Esophagus muscularis mucosa (tissue), 4 donors: Measurements from ENCODE around the gene MAGI3.

Source experiments
- EP300 ChIP-seq: sonication (generic); formaldehyde crosslinking; IDR thresholded peaks from one replicate; pipeline ENCODE4 v1.6.1; 2017; ENCODE audit warnings: antibody characterized with exemption
- POLR2A ChIP-seq: fragments of 450-650 bp; IDR thresholded peaks from one replicate; pipeline ENCODE4 v1.6.1; 2017; ENCODE audit warnings: antibody characterized with exemption, moderate library complexity, mild to moderate bottlenecking, low read depth
- TF ChIP-seq, protein P1 (sequence below), 3 experiments: fragments of 200-600 bp in 2 of 3; fragments of 450-650 bp in 1 of 3; sonication (generic) in 2 of 3; IDR thresholded peaks; one replicate each; pipeline ENCODE4 v1.5.1; 2017 to 2019; ENCODE audit warnings: antibody characterized with exemption in 3 of 3, mild to moderate bottlenecking in 2 of 3, moderate library complexity in 1 of 3

DNA sequence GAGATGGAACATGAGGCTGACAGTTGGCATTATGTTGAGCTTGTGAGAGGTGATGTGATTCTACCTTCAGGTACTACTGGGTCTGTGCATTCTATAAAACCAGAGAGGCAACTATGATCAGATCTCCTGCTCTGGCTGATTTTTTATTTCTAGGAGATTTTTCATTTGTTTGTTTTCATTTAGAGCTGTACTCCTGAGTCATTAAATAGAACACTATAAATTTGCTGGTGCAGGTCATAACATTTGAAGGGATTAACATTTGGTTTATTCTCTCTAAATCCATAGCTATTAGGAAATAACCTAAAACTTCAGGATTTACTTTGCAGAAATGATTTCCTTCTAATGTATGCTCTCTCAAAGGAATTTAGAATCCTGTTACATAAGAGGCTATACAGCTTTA lies 42.9 kb downstream of the MAGI3 start:
- TF ChIP-seq POLR2A (no peak), EP300 (no peak)
- TF ChIP-seq, protein P1, sequence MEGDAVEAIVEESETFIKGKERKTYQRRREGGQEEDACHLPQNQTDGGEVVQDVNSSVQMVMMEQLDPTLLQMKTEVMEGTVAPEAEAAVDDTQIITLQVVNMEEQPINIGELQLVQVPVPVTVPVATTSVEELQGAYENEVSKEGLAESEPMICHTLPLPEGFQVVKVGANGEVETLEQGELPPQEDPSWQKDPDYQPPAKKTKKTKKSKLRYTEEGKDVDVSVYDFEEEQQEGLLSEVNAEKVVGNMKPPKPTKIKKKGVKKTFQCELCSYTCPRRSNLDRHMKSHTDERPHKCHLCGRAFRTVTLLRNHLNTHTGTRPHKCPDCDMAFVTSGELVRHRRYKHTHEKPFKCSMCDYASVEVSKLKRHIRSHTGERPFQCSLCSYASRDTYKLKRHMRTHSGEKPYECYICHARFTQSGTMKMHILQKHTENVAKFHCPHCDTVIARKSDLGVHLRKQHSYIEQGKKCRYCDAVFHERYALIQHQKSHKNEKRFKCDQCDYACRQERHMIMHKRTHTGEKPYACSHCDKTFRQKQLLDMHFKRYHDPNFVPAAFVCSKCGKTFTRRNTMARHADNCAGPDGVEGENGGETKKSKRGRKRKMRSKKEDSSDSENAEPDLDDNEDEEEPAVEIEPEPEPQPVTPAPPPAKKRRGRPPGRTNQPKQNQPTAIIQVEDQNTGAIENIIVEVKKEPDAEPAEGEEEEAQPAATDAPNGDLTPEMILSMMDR (IDR thresholded peaks at IDR 0.05): no peak
